Measurements from ENCODE around the gene SCNN1B.
"Not testable (repeated sequence)": the region's sequence is repeated elsewhere in the genome, so short reads cannot be mapped to it uniquely, and the experiment has no call there.

SCNN1B gene

GRCh38 chr16:23362460-23363317 is 60.6 kb downstream of the SCNN1B start:
- Histone ChIP-seq H3K9ac (ENCODE audit: low read length) (no peak overlapping the region), H3K4me3 (ENCODE audit: low read depth in 1 of 2, low read length in 2 of 2) (no peak overlapping the region), H3K27ac (ENCODE audit: low read depth, low read length) (no peak overlapping the region), H3K9me3 (ENCODE audit: low read length) (no peaks in the 10 kb centered on the region), H3K36me3 (ENCODE audit: insufficient read depth, low read length) (no peaks in the 10 kb centered on the region), H3K27me3 (ENCODE audit: control insufficient read depth in 1 of 2, insufficient read depth in 2 of 2, low read length in 2 of 2) (no peaks in the 10 kb centered on the region), H3K4me1 (ENCODE audit: insufficient read depth, low read length) (peaks cover 10% of the 10 kb centered on the region)

GRCh38 chr16:23365602-23366240 is 63.6 kb downstream of the SCNN1B start:
- H3K4me3 ChIP-seq (ENCODE audit: low read depth in 1 of 2, low read length in 2 of 2): no peak overlapping the region
- no peak overlapping the region for H3K27ac ChIP-seq (ENCODE audit: low read depth, low read length)
- H3K36me3 ChIP-seq (ENCODE audit: insufficient read depth, low read length): no peaks in the 10 kb centered on the region
- no peaks in the 10 kb centered on the region for H3K9me3 ChIP-seq (ENCODE audit: low read length)
- H3K27me3 ChIP-seq (ENCODE audit: control insufficient read depth in 1 of 2, insufficient read depth in 2 of 2, low read length in 2 of 2): no peaks in the 10 kb centered on the region
- no peak overlapping the region for H3K9ac ChIP-seq (ENCODE audit: low read length)
- H3K4me1 ChIP-seq (ENCODE audit: insufficient read depth, low read length): peaks cover 10% of the 10 kb centered on the region

GRCh38 chr16:23366341-23366740 is 64.2 kb downstream of the SCNN1B start:
- H3K27ac ChIP-seq (ENCODE audit: low read depth, low read length); H3K36me3 ChIP-seq (ENCODE audit: insufficient read depth, low read length); H3K9ac ChIP-seq (ENCODE audit: low read length); H3K4me3 ChIP-seq (ENCODE audit: low read depth in 1 of 2, low read length in 2 of 2); H3K9me3 ChIP-seq (ENCODE audit: low read length); H3K27me3 ChIP-seq (ENCODE audit: control insufficient read depth in 1 of 2, insufficient read depth in 2 of 2, low read length in 2 of 2); H3K4me1 ChIP-seq (ENCODE audit: insufficient read depth, low read length): not testable (repeated sequence)

GRCh38 chr16:23367564-23367963 is 65.5 kb downstream of the SCNN1B start:
- Histone ChIP-seq H3K27me3 (ENCODE audit: control insufficient read depth in 1 of 2, insufficient read depth in 2 of 2, low read length in 2 of 2) (no peaks in the 10 kb centered on the region), H3K9ac (ENCODE audit: low read length) (no peak overlapping the region), H3K4me3 (ENCODE audit: low read depth in 1 of 2, low read length in 2 of 2) (no peak overlapping the region), H3K36me3 (ENCODE audit: insufficient read depth, low read length) (no peaks in the 10 kb centered on the region), H3K4me1 (ENCODE audit: insufficient read depth, low read length) (peaks cover 7% of the 10 kb centered on the region), H3K27ac (ENCODE audit: low read depth, low read length) (no peak overlapping the region), H3K9me3 (ENCODE audit: low read length) (no peaks in the 10 kb centered on the region)

GRCh38 chr16:23367988-23368387 is 65.9 kb downstream of the SCNN1B start:
- no peaks in the 10 kb centered on the region for H3K27me3 ChIP-seq (ENCODE audit: control insufficient read depth in 1 of 2, insufficient read depth in 2 of 2, low read length in 2 of 2)
- no peak overlapping the region for H3K4me3 ChIP-seq (ENCODE audit: low read depth in 1 of 2, low read length in 2 of 2)
- peaks cover 3% of the 10 kb centered on the region for H3K4me1 ChIP-seq (ENCODE audit: insufficient read depth, low read length)
- H3K36me3 ChIP-seq (ENCODE audit: insufficient read depth, low read length): no peaks in the 10 kb centered on the region
- no peaks in the 10 kb centered on the region for H3K9me3 ChIP-seq (ENCODE audit: low read length)
- no peak overlapping the region for H3K9ac ChIP-seq (ENCODE audit: low read length)
- H3K27ac ChIP-seq (ENCODE audit: low read depth, low read length): no peak overlapping the region

- Histone ChIP-seq H3K4me1 (ENCODE audit: insufficient read depth, low read length) (no peaks in the 10 kb centered on the region), H3K9ac (ENCODE audit: low read length) (no peak overlapping the region), H3K4me3 (ENCODE audit: low read depth in 1 of 2, low read length in 2 of 2) (no peak overlapping the region), H3K27ac (ENCODE audit: low read depth, low read length) (no peak overlapping the region), H3K36me3 (ENCODE audit: insufficient read depth, low read length) (no peaks in the 10 kb centered on the region), H3K9me3 (ENCODE audit: low read length) (no peaks in the 10 kb centered on the region), H3K27me3 (ENCODE audit: control insufficient read depth in 1 of 2, insufficient read depth in 2 of 2, low read length in 2 of 2) (no peaks in the 10 kb centered on the region)
These were observed 66.4 kb downstream of the SCNN1B start for GRCh38 chr16:23368469-23368868.

- H3K9ac ChIP-seq (ENCODE audit: low read length): no peak overlapping the region
- H3K27me3 ChIP-seq (ENCODE audit: control insufficient read depth in 1 of 2, insufficient read depth in 2 of 2, low read length in 2 of 2): no peaks in the 10 kb centered on the region
- H3K9me3 ChIP-seq (ENCODE audit: low read length): no peaks in the 10 kb centered on the region
- no peaks in the 10 kb centered on the region for H3K36me3 ChIP-seq (ENCODE audit: insufficient read depth, low read length)
- no peak overlapping the region for H3K27ac ChIP-seq (ENCODE audit: low read depth, low read length)
- H3K4me1 ChIP-seq (ENCODE audit: insufficient read depth, low read length): no peaks in the 10 kb centered on the region
- no peak overlapping the region for H3K4me3 ChIP-seq (ENCODE audit: low read depth in 1 of 2, low read length in 2 of 2)
These were observed 67.3 kb downstream of the SCNN1B start for GRCh38 chr16:23369416-23369815.

- Histone ChIP-seq H3K27ac (ENCODE audit: low read depth, low read length) (no peak overlapping the region), H3K9me3 (ENCODE audit: low read length) (no peaks in the 10 kb centered on the region), H3K4me1 (ENCODE audit: insufficient read depth, low read length) (no peaks in the 10 kb centered on the region), H3K27me3 (ENCODE audit: control insufficient read depth in 1 of 2, insufficient read depth in 2 of 2, low read length in 2 of 2) (no peaks in the 10 kb centered on the region), H3K9ac (ENCODE audit: low read length) (no peak overlapping the region), H3K36me3 (ENCODE audit: insufficient read depth, low read length) (no peaks in the 10 kb centered on the region), H3K4me3 (ENCODE audit: low read depth in 1 of 2, low read length in 2 of 2) (no peak overlapping the region)
These were observed 69.3 kb downstream of the SCNN1B start for GRCh38 chr16:23371368-23371767.

- no peaks in the 10 kb centered on the region for H3K4me1 ChIP-seq (ENCODE audit: insufficient read depth, low read length)
- no peaks in the 10 kb centered on the region for H3K36me3 ChIP-seq (ENCODE audit: insufficient read depth, low read length)
- no peaks in the 10 kb centered on the region for H3K27me3 ChIP-seq (ENCODE audit: control insufficient read depth in 1 of 2, insufficient read depth in 2 of 2, low read length in 2 of 2)
- H3K9ac ChIP-seq (ENCODE audit: low read length): no peak overlapping the region
- H3K4me3 ChIP-seq (ENCODE audit: low read depth in 1 of 2, low read length in 2 of 2): no peak overlapping the region
- no peak overlapping the region for H3K27ac ChIP-seq (ENCODE audit: low read depth, low read length)
- H3K9me3 ChIP-seq (ENCODE audit: low read length): no peaks in the 10 kb centered on the region
These were observed 71.5 kb downstream of the SCNN1B start for GRCh38 chr16:23373436-23374219.

GRCh38 chr16:23374721-23375510 is 72.8 kb downstream of the SCNN1B start:
- Histone ChIP-seq H3K9ac (ENCODE audit: low read length) (no peak overlapping the region), H3K27ac (ENCODE audit: low read depth, low read length) (no peak overlapping the region), H3K36me3 (ENCODE audit: insufficient read depth, low read length) (no peaks in the 10 kb centered on the region), H3K27me3 (ENCODE audit: control insufficient read depth in 1 of 2, insufficient read depth in 2 of 2, low read length in 2 of 2) (no peaks in the 10 kb centered on the region), H3K4me1 (ENCODE audit: insufficient read depth, low read length) (no peaks in the 10 kb centered on the region), H3K4me3 (ENCODE audit: low read depth in 1 of 2, low read length in 2 of 2) (no peak overlapping the region), H3K9me3 (ENCODE audit: low read length) (no peaks in the 10 kb centered on the region)

GRCh38 chr16:23375643-23376042 is 73.5 kb downstream of the SCNN1B start:
- H3K9me3 ChIP-seq (ENCODE audit: low read length): no peaks in the 10 kb centered on the region
- no peaks in the 10 kb centered on the region for H3K4me1 ChIP-seq (ENCODE audit: insufficient read depth, low read length)
- H3K27ac ChIP-seq (ENCODE audit: low read depth, low read length): no peak overlapping the region
- H3K9ac ChIP-seq (ENCODE audit: low read length): no peak overlapping the region
- no peaks in the 10 kb centered on the region for H3K27me3 ChIP-seq (ENCODE audit: control insufficient read depth in 1 of 2, insufficient read depth in 2 of 2, low read length in 2 of 2)
- H3K36me3 ChIP-seq (ENCODE audit: insufficient read depth, low read length): no peaks in the 10 kb centered on the region
- no peak overlapping the region for H3K4me3 ChIP-seq (ENCODE audit: low read depth in 1 of 2, low read length in 2 of 2)

Measured in muscle layer of colon (tissue), 2 donors.